A673 (cell line): ENCODE results near the gene RNU2-1.

ENCODE experiments used
- EZH2 ChIP-seq: fragments of 200-600 bp; sonication (generic); IDR thresholded peaks from 2 replicates; pipeline ENCODE4 v1.6.1; 2017; ENCODE audit warnings: borderline replicate concordance, low read depth, mild to moderate bottlenecking, mixed read lengths, antibody characterized with exemption, low read length; ENCODE audit not compliant: poor library complexity, severe bottlenecking
- TF ChIP-seq, protein P1 (sequence below): fragments of 300-800, 200-600 bp; sonication (generic); conservative IDR thresholded peaks from 2 replicates; pipeline ENCODE4 v1.5.1; 2017; ENCODE audit warnings: low read depth, mild to moderate bottlenecking, antibody characterized with exemption, low read length, moderate library complexity, mixed read lengths

DNA sequence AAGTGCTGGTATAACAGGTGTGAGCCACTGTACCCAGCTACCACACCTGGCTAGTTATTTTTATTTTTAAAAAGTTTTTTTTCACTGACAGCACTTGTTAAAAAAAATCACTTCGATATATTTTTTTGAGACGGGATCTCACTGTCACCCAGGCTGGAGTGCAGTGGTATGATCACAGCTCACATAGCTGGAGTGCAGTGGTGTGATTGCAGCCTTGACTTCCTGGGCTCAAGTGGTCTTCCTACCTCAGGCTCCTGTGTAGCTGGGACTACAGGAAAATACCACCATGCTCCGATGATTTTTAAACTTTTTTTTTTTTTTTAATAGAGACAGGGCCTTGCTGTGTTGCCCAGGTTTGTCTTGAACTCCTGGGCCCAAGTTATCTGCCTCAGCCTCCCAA, 49.9 kb downstream of the RNU2-1 start:
- TF ChIP-seq, protein P1, sequence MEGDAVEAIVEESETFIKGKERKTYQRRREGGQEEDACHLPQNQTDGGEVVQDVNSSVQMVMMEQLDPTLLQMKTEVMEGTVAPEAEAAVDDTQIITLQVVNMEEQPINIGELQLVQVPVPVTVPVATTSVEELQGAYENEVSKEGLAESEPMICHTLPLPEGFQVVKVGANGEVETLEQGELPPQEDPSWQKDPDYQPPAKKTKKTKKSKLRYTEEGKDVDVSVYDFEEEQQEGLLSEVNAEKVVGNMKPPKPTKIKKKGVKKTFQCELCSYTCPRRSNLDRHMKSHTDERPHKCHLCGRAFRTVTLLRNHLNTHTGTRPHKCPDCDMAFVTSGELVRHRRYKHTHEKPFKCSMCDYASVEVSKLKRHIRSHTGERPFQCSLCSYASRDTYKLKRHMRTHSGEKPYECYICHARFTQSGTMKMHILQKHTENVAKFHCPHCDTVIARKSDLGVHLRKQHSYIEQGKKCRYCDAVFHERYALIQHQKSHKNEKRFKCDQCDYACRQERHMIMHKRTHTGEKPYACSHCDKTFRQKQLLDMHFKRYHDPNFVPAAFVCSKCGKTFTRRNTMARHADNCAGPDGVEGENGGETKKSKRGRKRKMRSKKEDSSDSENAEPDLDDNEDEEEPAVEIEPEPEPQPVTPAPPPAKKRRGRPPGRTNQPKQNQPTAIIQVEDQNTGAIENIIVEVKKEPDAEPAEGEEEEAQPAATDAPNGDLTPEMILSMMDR, result no peak
- TF ChIP-seq EZH2, result no peak
